Neural crest cell (in vitro differentiated cells): ENCODE results near the gene F5. TPM values are rescaled to one million over a fixed set of nuclear protein-coding genes. Genes with fewer than 3 reads are reported as not detected.
A peak's percentile ranks its signal among the peaks of the same experiment; 100 is the strongest.
"Not testable (repeated sequence)": the region's sequence is repeated elsewhere in the genome, so short reads cannot be mapped to it uniquely, and the experiment has no call there.

Experiments used
- DNase-seq: peaks from one replicate; pipeline ENCODE4 v3.0.0; 2021; ENCODE audit warnings: low read depth, mixed read lengths, low spot score
- H3K27ac Mint-ChIP-seq: one replicate; pipeline ENCODE4 v1.8.0; 2021; ENCODE audit warnings: mild to moderate bottlenecking, mixed read lengths; ENCODE audit not compliant: unreplicated experiment
- H3K27me3 Mint-ChIP-seq: 2 replicates; pipeline ENCODE4 v1.8.0; 2021; ENCODE audit warnings: low read depth, mild to moderate bottlenecking, mixed read lengths
- H3K36me3 Mint-ChIP-seq: 2 replicates; pipeline ENCODE4 v1.8.0; 2021; ENCODE audit warnings: low read depth, mild to moderate bottlenecking, mixed read lengths
- H3K4me1 Mint-ChIP-seq: 2 replicates; pipeline ENCODE4 v1.8.0; 2021; ENCODE audit warnings: mixed read lengths
- H3K4me3 Mint-ChIP-seq: one replicate; pipeline ENCODE4 v1.8.0; 2021; ENCODE audit warnings: mild to moderate bottlenecking, mixed read lengths
- H3K9me3 Mint-ChIP-seq: 2 replicates; pipeline ENCODE4 v1.8.0; 2021; ENCODE audit warnings: mixed read lengths
- CTCF ChIP-seq: fragments of 200-600 bp; sonication (generic); conservative IDR thresholded peaks from 2 replicates; pipeline ENCODE4 v1.5.0; 2021; ENCODE audit warnings: antibody characterized with exemption, mild to moderate bottlenecking
- total RNA-seq: library from RNA; stranded (reverse); gene quantifications from 2 replicates; pipeline ENCODE4 v1.2.1, GENCODE V29; 2021

The F5 gene
- total RNA-seq, 1 donor from 2014 or later, result not detected

GRCh38 chr1:169509354-169509753 is 76.9 kb downstream of the F5 start:
- H3K4me1 Mint-ChIP-seq, result peaks cover 5% of the 10 kb centered on the region
- H3K27me3 Mint-ChIP-seq, result no peaks in the 10 kb centered on the region
- no peak overlapping the region for H3K27ac Mint-ChIP-seq
- no peaks in the 10 kb centered on the region for H3K9me3 Mint-ChIP-seq
- no peak for DNase-seq
- no peaks in the 10 kb centered on the region for H3K36me3 Mint-ChIP-seq
- H3K4me3 Mint-ChIP-seq, result no peak overlapping the region
- TF ChIP-seq CTCF, result peak; percentile 8

GRCh38 chr1:169508432-169509338 is 77.6 kb downstream of the F5 start:
- H3K27ac Mint-ChIP-seq, result no peak overlapping the region
- H3K4me1 Mint-ChIP-seq, result peaks cover 5% of the 10 kb centered on the region
- no peak for DNase-seq
- no peaks in the 10 kb centered on the region for H3K36me3 Mint-ChIP-seq
- no peak overlapping the region for H3K4me3 Mint-ChIP-seq
- TF ChIP-seq CTCF, result no peak
- no peaks in the 10 kb centered on the region for H3K9me3 Mint-ChIP-seq
- no peaks in the 10 kb centered on the region for H3K27me3 Mint-ChIP-seq

- H3K36me3 Mint-ChIP-seq, result no peaks in the 10 kb centered on the region
- DNase-seq, result no peak
- no peak overlapping the region for H3K4me3 Mint-ChIP-seq
- H3K9me3 Mint-ChIP-seq, result no peaks in the 10 kb centered on the region
- H3K4me1 Mint-ChIP-seq, result peaks cover 5% of the 10 kb centered on the region
- no peak for TF ChIP-seq CTCF
- no peaks in the 10 kb centered on the region for H3K27me3 Mint-ChIP-seq
- no peak overlapping the region for H3K27ac Mint-ChIP-seq
Observed at GRCh38 chr1:169507413-169507812, 78.9 kb downstream of the F5 start.

GRCh38 chr1:169503601-169504000 is 82.7 kb downstream of the F5 start:
- H3K4me1 Mint-ChIP-seq, H3K27me3 Mint-ChIP-seq, H3K9me3 Mint-ChIP-seq, H3K4me3 Mint-ChIP-seq, H3K27ac Mint-ChIP-seq, DNase-seq, H3K36me3 Mint-ChIP-seq: not testable (repeated sequence)

- no peak overlapping the region for H3K27ac Mint-ChIP-seq
- TF ChIP-seq CTCF, result no peak
Observed at GRCh38 chr1:169499807-169500206, 86.5 kb downstream of the F5 start.

GRCh38 chr1:169497317-169497716 is 89.0 kb downstream of the F5 start:
- H3K4me1 Mint-ChIP-seq, result no peaks in the 10 kb centered on the region
- H3K27ac Mint-ChIP-seq, result no peak overlapping the region
- no peak for DNase-seq
- TF ChIP-seq CTCF, result no peak
- H3K36me3 Mint-ChIP-seq, result no peaks in the 10 kb centered on the region
- no peak overlapping the region for H3K4me3 Mint-ChIP-seq
- peaks cover 5% of the 10 kb centered on the region for H3K27me3 Mint-ChIP-seq
- H3K9me3 Mint-ChIP-seq, result no peaks in the 10 kb centered on the region

More at GRCh38 chr1:169499807-169500206, 86.5 kb downstream of the F5 start:
- Mint-ChIP-seq H3K9me3 (no peaks in the 10 kb centered on the region), H3K4me1 (no peaks in the 10 kb centered on the region), H3K27me3 (peaks cover 5% of the 10 kb centered on the region), H3K4me3 (no peak overlapping the region), H3K36me3 (no peaks in the 10 kb centered on the region)
- no peak for DNase-seq
